Inferior parietal cortex (tissue), 1 donor: ENCODE results near the gene SQOR.

Experiments used
- DNase-seq: peaks from one replicate; pipeline ENCODE4 v3.0.0-alpha.2; 2016; ENCODE audit errors: extremely low spot score

Gene SQOR

GRCh38 chr15:45660231-45660979, 25.6 kb downstream of the SQOR start:
- no peak for DNase-seq

GRCh38 chr15:45662375-45662774, 27.5 kb downstream of the SQOR start:
- no peak for DNase-seq

- DNase-seq, result no peak
Measured at GRCh38 chr15:45664451-45664850, 29.6 kb downstream of the SQOR start.

- no peak for DNase-seq
Measured at GRCh38 chr15:45665261-45665660, 30.4 kb downstream of the SQOR start.

- no peak for DNase-seq
Measured at GRCh38 chr15:45666119-45666875, 31.5 kb downstream of the SQOR start.

- no peak for DNase-seq
Measured at GRCh38 chr15:45667002-45667401, 32.2 kb downstream of the SQOR start.

GRCh38 chr15:45668386-45668785, 33.6 kb downstream of the SQOR start:
- no peak for DNase-seq

GRCh38 chr15:45669422-45669821, 34.6 kb downstream of the SQOR start:
- DNase-seq, result no peak

- DNase-seq, result no peak
Measured at GRCh38 chr15:45670091-45670490, 35.3 kb downstream of the SQOR start.

- no peak for DNase-seq
Measured at GRCh38 chr15:45670511-45670910, 35.7 kb downstream of the SQOR start.

- DNase-seq, result no peak
Measured at GRCh38 chr15:45674677-45675076, 39.8 kb downstream of the SQOR start.

GRCh38 chr15:45677797-45678196, 43.0 kb downstream of the SQOR start:
- no peak for DNase-seq

- DNase-seq, result no peak
Measured at GRCh38 chr15:45678459-45679178, 43.8 kb downstream of the SQOR start.

- DNase-seq, result no peak
Measured at GRCh38 chr15:45684533-45684932, 49.7 kb downstream of the SQOR start.

GRCh38 chr15:45689616-45690015, 54.8 kb downstream of the SQOR start:
- DNase-seq, result no peak

GRCh38 chr15:45690581-45691260, 55.9 kb downstream of the SQOR start:
- DNase-seq, result no peak

- no peak for DNase-seq
Measured at GRCh38 chr15:45701108-45701507, 66.3 kb downstream of the SQOR start.

GRCh38 chr15:45702041-45702440, 67.2 kb downstream of the SQOR start:
- DNase-seq, result no peak

- DNase-seq, result no peak
Measured at GRCh38 chr15:45703670-45704328, 69.0 kb downstream of the SQOR start.

- DNase-seq, result no peak
Measured at GRCh38 chr15:45704329-45705249, 69.8 kb downstream of the SQOR start.
